SK-N-MC (cell line): Measurements from ENCODE around the gene CNKSR1.

ENCODE experiments used
- DNase-seq: peaks from one replicate; pipeline ENCODE4 v3.0.0-alpha.2; 2011; ENCODE audit warnings: low read depth, low spot score
- H3K27ac ChIP-seq: fragments of 200-600 bp; sonication (generic); 2 replicates; pipeline ENCODE4 v1.5.1; 2016; ENCODE audit warnings: mixed run types
- H3K36me3 ChIP-seq: fragments of 200-600 bp; sonication (generic); 2 replicates; pipeline ENCODE4 v1.6.1; 2017; ENCODE audit warnings: antibody characterized with exemption, low read length, mixed read lengths; ENCODE audit not compliant: insufficient read depth
- H3K4me3 ChIP-seq: fragments of 200-600 bp; sonication (generic); 2 replicates; pipeline ENCODE4 v1.5.1; 2016
- H3K9ac ChIP-seq: fragments of 200-600 bp; sonication (generic); 2 replicates; pipeline ENCODE4 v1.8.0; 2017; ENCODE audit warnings: mixed run types, mixed read lengths; ENCODE audit not compliant: insufficient read length
- H3K9me3 ChIP-seq: fragments of 200-600 bp; sonication (generic); 2 replicates; pipeline ENCODE4 v1.6.1; 2017; ENCODE audit warnings: low read depth, mild to moderate bottlenecking, antibody characterized with exemption, low read length, moderate library complexity, mixed read lengths
- EZH2 ChIP-seq: fragments of 200-600 bp; sonication (generic); IDR thresholded peaks from one replicate; pipeline ENCODE4 v1.6.1; 2017; ENCODE audit warnings: antibody characterized with exemption
- FOXP2 ChIP-seq: optimal IDR thresholded peaks from 2 replicates; pipeline ENCODE3; 2011; ENCODE audit warnings: mild to moderate bottlenecking, moderate library complexity; ENCODE audit not compliant: insufficient read depth; ENCODE audit errors: extremely low read length, control extremely low read depth
- POLR2AphosphoS5 ChIP-seq: IDR thresholded peaks from 2 replicates; pipeline ENCODE4 v1.6.1; 2012; ENCODE audit warnings: mild to moderate bottlenecking, low read depth, low read length, borderline replicate concordance

CNKSR1 gene

DNA sequence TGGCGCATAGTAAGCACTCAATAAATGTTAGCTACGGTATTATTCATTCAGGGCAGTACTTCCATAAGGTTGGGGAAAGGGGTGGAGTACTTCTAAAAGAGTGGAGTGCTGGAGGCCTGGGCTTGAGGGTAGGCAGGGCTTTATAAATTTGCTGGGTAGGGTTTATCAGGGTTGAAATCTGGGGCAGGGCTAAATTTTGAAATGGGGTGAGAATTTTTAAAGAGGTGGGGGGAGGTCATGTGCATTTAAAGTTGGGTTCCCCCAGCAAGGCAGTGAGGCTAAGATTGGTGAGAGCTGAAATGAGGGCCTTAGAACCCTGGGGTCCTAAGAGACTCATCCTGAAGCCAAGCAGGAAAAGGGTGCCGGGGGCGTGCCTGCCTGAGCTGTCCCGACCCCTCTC is 23.1 kb downstream of the CNKSR1 start:
- no peaks in the 10 kb centered on the region for H3K9me3 ChIP-seq
- H3K27ac ChIP-seq, result no peak overlapping the region
- H3K9ac ChIP-seq, result no peak overlapping the region
- no peaks in the 10 kb centered on the region for H3K36me3 ChIP-seq
- no peak overlapping the region for H3K4me3 ChIP-seq
- TF ChIP-seq EZH2 (no peak), POLR2AphosphoS5 (no peak), FOXP2 (no peak)
- DNase-seq, result no peak

DNA sequence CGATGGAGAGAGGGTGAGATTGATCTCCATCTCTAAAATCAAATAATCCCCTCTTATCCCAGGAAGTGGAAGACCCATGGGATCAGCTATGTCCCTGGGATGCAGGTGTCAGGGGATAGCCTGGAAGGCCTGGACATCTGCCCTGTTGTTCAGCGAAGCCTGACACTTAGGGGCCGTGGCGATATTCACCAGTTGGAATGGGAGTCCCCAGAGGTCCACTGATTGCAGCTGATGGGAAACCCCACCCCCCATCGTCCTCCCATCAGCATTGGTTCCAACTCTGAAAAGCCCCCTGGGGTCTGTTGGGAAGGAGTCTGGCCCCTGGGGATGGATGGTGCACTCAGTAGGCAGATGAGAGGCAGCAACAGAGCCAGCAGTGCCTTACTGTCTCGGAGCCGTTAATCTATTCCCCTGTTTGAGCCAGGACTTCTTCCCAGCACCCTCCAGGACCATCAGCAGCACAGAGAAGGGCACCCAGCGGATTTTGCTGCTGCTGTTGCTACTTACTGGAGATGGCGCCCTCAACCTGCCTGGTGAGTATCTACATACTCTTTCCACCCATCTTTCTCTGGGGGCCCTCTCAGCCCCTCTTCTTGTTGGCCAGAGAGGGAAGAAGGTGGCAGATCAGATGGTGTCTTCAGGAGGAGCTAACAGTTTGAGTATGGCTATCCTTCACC is 26.5 kb downstream of the CNKSR1 start:
- Histone ChIP-seq H3K9ac (no peak overlapping the region), H3K36me3 (no peaks in the 10 kb centered on the region), H3K4me3 (no peak overlapping the region), H3K9me3 (no peaks in the 10 kb centered on the region), H3K27ac (no peak overlapping the region)
- no peak for TF ChIP-seq POLR2AphosphoS5
- TF ChIP-seq EZH2, result no peak
- TF ChIP-seq FOXP2, result no peak
- DNase-seq, result no peak

DNA sequence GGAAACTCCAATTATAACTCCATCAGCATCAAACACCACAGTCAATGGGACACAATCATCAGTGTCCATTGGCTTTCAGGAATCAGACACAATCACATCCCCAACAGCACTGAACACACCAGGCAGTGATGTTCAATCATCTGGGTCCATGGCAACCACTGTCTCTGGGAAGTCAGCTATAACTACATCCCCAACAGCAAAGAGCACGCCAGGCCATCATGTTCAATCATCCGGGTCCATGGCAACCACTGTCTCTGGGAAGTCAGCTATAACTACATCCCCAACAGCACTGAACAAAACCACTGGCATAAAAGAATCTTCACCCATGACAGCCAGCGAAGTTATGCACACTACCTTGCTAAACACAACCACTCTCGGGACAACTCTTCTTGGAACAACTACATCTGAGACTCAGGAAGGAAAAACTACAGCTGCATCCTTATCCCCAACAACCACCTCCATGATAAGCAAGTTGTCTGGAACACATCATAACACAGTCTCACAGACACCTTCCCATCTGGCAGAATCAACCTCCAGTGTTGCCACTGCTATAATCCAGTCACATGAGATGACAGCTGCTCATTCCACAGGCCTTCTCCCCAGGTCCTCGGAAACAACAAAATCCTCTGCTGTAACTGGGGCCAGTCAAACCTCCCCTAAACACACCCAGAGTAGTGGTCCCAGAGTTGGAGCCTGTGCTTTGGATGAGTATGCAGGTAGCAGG is 33.0 kb downstream of the CNKSR1 start:
- TF ChIP-seq EZH2, result no peak
- no peak for TF ChIP-seq FOXP2
- no peak for TF ChIP-seq POLR2AphosphoS5
- H3K36me3 ChIP-seq, result no peaks in the 10 kb centered on the region
- no peak overlapping the region for H3K27ac ChIP-seq
- DNase-seq, result no peak
- no peaks in the 10 kb centered on the region for H3K9me3 ChIP-seq
- H3K4me3 ChIP-seq, result no peak overlapping the region
- no peak overlapping the region for H3K9ac ChIP-seq

DNA sequence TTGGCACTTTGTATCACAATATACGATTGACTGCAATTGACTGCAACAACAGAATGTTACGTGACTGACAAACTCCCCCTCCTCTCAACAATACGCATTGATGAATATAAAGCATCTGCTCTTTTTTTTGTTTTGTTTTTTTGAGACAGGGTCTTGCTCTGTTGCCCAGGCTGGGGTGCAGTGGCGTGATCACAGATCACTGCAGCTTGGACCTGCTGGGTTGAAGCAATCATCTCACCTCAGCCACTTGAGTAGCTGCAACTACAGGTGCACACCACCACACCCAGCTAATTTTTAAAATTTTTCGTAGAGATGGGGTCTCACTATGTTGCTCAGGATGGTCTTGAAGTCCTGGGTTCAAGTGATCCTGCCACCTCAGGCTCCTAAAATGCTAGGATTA is 35.4 kb downstream of the CNKSR1 start:
- Histone ChIP-seq H3K36me3 (no peaks in the 10 kb centered on the region), H3K9me3 (no peaks in the 10 kb centered on the region), H3K4me3 (no peak overlapping the region), H3K27ac (no peak overlapping the region), H3K9ac (no peak overlapping the region)
- no peak for TF ChIP-seq FOXP2
- TF ChIP-seq POLR2AphosphoS5, result no peak
- no peak for TF ChIP-seq EZH2
- no peak for DNase-seq

DNA sequence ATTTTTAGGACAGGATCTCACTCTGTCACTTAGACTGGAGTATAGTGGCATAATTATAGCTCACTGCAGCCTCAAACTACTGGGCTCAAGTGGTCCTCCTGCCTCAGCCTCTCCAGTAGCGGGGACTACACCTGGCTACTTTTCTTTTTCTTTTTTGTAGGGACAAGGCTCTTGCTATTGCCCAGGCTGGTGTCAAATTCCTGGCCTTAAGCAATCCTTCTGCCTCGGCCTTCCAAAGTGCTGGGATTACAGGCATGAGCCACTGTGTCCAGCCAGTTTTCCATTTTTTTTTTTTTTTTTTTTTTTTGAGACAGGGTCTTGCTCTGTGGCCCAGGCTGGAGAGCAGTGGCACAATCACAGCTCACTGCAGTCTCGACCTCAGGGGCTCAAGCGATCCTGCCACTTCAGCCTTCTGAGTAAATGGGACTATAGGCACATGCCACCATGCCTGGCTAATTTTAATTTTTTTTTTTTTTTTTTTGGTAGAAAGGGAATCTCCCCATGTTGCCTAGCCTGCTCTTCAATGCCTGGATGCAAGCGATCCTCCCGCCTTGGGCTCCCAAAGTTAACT is 36.1 kb downstream of the CNKSR1 start:
- Histone ChIP-seq H3K27ac (no peak overlapping the region), H3K36me3 (no peaks in the 10 kb centered on the region), H3K9ac (no peak overlapping the region), H3K4me3 (no peak overlapping the region), H3K9me3 (no peaks in the 10 kb centered on the region)
- TF ChIP-seq POLR2AphosphoS5, result no peak
- TF ChIP-seq FOXP2, result no peak
- no peak for DNase-seq

DNA sequence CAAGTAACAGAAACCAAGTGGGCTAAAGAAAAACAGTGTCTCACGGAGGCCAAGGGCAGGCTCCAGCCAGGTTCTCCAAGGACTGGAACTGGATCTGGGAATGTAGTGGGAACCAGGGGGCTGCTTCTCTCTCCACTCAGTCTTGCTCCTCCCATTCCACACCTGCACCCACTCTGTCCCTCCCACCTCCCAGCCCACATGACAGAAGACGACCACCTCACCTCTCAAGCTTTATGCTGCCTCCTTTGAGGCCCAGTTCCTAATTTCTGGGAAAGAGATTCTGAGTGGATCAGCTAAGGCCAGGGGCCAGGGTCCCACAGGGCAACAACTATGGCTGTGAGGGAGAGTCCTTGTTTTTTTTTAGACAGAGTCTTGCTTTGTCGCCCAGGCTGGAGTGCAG is 38.0 kb downstream of the CNKSR1 start:
- Histone ChIP-seq H3K36me3 (no peaks in the 10 kb centered on the region), H3K9ac (no peak overlapping the region), H3K4me3 (no peak overlapping the region), H3K27ac (no peak overlapping the region), H3K9me3 (no peaks in the 10 kb centered on the region)
- no peak for TF ChIP-seq EZH2
- no peak for TF ChIP-seq POLR2AphosphoS5
- TF ChIP-seq FOXP2, result no peak
- no peak for DNase-seq

DNA sequence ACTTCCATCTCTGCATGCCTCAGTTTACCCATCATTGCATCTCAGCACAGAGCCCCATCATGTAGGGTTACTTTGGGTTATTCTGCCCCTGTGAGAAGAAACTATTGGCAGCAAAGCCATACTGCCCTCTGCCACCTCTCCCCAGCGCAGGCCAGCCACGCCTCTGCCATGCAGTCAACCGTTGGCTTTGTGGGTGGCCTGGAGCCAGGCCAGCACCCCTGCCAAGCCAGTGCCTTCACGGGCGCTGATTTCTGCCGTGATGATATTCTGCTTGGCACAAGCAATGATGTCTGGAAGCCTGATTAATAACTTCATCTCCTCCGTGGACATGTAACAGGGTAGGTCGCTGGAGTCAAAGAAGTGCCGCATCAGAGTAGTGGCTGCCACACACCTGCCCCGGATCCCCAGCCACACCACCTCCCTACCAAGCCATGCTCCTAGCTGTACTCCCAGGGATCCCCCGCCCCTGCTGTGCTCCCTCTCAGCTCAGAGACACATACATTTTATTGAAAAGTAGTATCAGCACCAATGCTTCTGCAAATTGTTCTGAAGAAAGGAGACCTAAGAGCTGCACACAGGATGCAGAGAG is 41.7 kb downstream of the CNKSR1 start:
- no peak overlapping the region for H3K9ac ChIP-seq
- no peak for DNase-seq
- H3K9me3 ChIP-seq, result no peaks in the 10 kb centered on the region
- no peak overlapping the region for H3K4me3 ChIP-seq
- TF ChIP-seq POLR2AphosphoS5 (no peak), EZH2 (no peak), FOXP2 (no peak)
- H3K27ac ChIP-seq, result no peak overlapping the region
- no peaks in the 10 kb centered on the region for H3K36me3 ChIP-seq

DNA sequence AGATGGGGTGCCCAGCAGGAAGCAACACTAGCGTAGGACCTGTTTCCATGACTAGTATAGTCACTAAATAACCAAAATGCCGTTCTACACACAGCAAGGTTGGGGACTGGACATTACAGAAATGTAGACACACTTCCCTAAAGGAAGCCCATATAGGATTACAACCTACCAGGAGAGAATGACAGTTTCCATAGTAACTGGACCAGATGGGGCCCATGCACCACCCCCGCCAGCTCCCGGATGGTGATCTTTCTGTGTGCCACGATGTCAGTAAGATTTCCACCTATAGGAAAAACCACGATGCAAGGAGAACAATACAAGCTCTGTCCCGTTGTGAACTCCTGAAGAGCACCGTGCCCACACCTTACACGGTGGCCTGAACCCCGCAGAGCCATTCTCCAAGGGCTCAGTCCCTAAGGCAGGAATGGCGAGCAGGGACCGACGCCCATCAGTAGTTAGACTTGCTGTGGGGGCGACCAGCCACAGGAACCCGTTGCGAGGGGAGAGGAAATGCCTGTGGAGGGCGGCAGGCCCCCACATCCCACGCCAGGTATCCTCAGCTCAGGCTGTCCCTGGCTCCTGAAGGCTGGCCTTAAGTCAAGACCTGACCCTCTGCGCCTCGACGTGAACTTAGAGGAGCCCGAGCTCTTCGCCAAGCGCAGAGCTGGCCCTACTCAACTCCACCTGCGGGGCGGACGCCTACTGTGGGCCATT is 43.1 kb downstream of the CNKSR1 start:
- TF ChIP-seq EZH2 (no peak), FOXP2 (no peak), POLR2AphosphoS5 (no peak)
- no peak for DNase-seq
- no peaks in the 10 kb centered on the region for H3K36me3 ChIP-seq

More for the DNA sequence above, 43.1 kb downstream of the CNKSR1 start:
- no peaks in the 10 kb centered on the region for H3K9me3 ChIP-seq
- H3K4me3 ChIP-seq, result no peak overlapping the region
- H3K27ac ChIP-seq, result no peak overlapping the region
- H3K9ac ChIP-seq, result no peak overlapping the region
